ENCODE results near the gene LIN7B. TPM values are rescaled to one million over a fixed set of nuclear protein-coding genes. Genes with fewer than 3 reads are reported as not detected.

Gene LIN7B
- total and polyA plus RNA-seq, 8 donors: 4.0 to 118 (median 11.5) TPM; not detected in 1

DNA sequence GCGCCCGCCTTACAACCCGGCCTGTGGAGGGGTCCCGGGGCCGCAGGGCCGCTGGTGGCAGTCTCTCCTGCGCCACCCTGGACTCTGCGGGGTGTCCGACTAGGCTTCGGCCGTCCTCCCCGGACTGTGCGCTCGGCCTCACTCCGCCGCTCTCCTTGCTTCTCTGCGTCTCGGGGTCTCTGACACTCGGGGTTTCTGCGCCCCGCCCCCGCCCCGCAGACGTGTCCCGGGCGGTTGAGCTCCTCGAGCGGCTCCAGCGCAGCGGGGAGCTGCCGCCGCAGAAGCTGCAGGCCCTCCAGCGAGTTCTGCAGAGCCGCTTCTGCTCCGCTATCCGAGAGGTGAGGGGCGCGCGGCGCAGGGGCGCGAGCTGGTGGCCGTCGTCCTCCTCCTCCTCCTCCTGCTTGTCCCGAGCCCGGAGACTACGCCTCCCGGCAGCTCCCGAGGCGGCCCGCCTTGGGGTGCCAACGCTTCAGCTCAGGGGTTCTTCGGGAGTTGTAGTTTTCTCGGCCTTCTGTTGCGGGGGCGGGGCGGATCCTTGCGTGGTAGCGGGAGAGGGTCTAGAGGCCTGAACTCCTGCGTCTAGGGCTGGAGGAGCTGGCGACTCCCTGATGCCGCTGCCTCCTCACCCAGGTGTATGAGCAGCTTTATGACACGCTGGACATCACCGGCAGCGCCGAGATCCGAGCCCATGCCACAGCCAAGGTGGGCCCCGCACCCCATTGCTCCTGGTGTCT, 627 bp downstream of the LIN7B start:
- DNase-seq: peak; percentile 65 to 89
- TF ChIP-seq POLR2AphosphoS5 (IDR thresholded peaks at IDR 0.05) (no peak), EP300 (IDR thresholded peaks at IDR 0.05) (no peak), POLR2A (IDR thresholded peaks at IDR 0.05) (no peak)
- TF ChIP-seq, protein P1, sequence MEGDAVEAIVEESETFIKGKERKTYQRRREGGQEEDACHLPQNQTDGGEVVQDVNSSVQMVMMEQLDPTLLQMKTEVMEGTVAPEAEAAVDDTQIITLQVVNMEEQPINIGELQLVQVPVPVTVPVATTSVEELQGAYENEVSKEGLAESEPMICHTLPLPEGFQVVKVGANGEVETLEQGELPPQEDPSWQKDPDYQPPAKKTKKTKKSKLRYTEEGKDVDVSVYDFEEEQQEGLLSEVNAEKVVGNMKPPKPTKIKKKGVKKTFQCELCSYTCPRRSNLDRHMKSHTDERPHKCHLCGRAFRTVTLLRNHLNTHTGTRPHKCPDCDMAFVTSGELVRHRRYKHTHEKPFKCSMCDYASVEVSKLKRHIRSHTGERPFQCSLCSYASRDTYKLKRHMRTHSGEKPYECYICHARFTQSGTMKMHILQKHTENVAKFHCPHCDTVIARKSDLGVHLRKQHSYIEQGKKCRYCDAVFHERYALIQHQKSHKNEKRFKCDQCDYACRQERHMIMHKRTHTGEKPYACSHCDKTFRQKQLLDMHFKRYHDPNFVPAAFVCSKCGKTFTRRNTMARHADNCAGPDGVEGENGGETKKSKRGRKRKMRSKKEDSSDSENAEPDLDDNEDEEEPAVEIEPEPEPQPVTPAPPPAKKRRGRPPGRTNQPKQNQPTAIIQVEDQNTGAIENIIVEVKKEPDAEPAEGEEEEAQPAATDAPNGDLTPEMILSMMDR (IDR thresholded peaks at IDR 0.05): no peak
- intact Hi-C loops (cut with DNase I; ENCODE audit: low total_unique reads): no loop called here
- H3K27me3 ChIP-seq: peaks cover 0 to 7% (median 1%) of the 10 kb centered on the region in 3 donors
- H3K9me3 ChIP-seq: no peaks in the 10 kb centered on the region
- H3K36me3 ChIP-seq: no peaks in the 10 kb centered on the region
- peak overlapping the region; percentile 74 to 90 (median 81) for H3K27ac ChIP-seq
- peaks cover 34 to 56% (median 47%) of the 10 kb centered on the region in 4 donors for H3K4me1 ChIP-seq
- WGBS, 5 donors: 9 to 41% (median 10%) methylated on average over 15 to 68 of the region's 68 CpGs
- peak overlapping the region; percentile 87 to 98 (median 92) for H3K4me3 ChIP-seq

DNA sequence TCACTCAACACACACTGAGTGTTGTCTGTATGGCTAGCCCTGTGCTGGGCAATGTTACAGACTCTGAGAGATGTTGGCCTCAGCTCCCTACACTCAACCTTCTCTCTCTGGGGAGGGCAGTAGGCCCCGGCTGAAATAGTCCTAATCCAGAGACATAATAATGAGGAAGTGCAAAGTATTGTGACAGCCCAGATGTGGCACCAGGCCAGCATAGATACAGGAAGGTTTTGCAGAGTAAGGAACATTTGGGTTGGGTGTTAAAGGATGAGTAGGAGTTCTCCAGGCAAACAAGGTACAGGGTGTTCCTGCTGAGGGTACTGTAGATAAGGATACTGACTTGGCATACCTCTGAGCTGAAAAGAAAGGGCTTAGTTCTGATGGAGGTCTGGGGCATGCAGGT, 2.4 kb downstream of the LIN7B start:
- no peak for TF ChIP-seq EP300 (IDR thresholded peaks at IDR 0.05)
- TF ChIP-seq POLR2AphosphoS5 (IDR thresholded peaks at IDR 0.05): no peak
- TF ChIP-seq, protein P1 (IDR thresholded peaks at IDR 0.05): no peak
- TF ChIP-seq POLR2A (IDR thresholded peaks at IDR 0.05): no peak
- no peak overlapping the region for H3K27ac ChIP-seq
- H3K9me3 ChIP-seq: no peaks in the 10 kb centered on the region
- WGBS, 5 donors: 55 to 81% (median 63%) methylated on average over 1 of the region's 1 CpG
- H3K27me3 ChIP-seq: peaks cover 0 to 18% (median 9%) of the 10 kb centered on the region in 3 donors
- intact Hi-C loops (cut with DNase I; ENCODE audit: low total_unique reads): no loop called here
- H3K4me3 ChIP-seq: no peak overlapping the region
- H3K36me3 ChIP-seq: no peaks in the 10 kb centered on the region
- peaks cover 41 to 51% (median 49%) of the 10 kb centered on the region in 4 donors for H3K4me1 ChIP-seq
- peak in 1 of 2 donors; percentile 40 for DNase-seq

- Histone ChIP-seq H3K4me3 (peak overlapping the region; percentile 60 to 66 (median 64)), H3K36me3 (no peaks in the 10 kb centered on the region), H3K27ac (peak overlapping the region; percentile 90 to 98 (median 96)), H3K27me3 (peaks cover 0 to 18% (median 9%) of the 10 kb centered on the region in 3 donors), H3K9me3 (no peaks in the 10 kb centered on the region), H3K4me1 (peaks cover 41 to 51% (median 49%) of the 10 kb centered on the region in 4 donors)
- DNase-seq: no peak
- intact Hi-C loops (cut with DNase I; ENCODE audit: low total_unique reads): no loop called here
- 62 to 67% (median 65%) methylated on average over 23 to 26 of the region's 26 CpGs for WGBS, 5 donors
- TF ChIP-seq POLR2AphosphoS5 (IDR thresholded peaks at IDR 0.05): no peak
- TF ChIP-seq POLR2A (IDR thresholded peaks at IDR 0.05): no peak
- no peak for TF ChIP-seq EP300 (IDR thresholded peaks at IDR 0.05)
- TF ChIP-seq, protein P1 (IDR thresholded peaks at IDR 0.05): no peak
Observed at GRCh38 chr19:49117677-49118564, 3.8 kb downstream of the LIN7B start.

All from stomach (tissue), 9 donors.